Right ventricle myocardium inferior (tissue), 1 donor: ENCODE measurements around the gene POLK. TPM values are rescaled to one million over a fixed set of nuclear protein-coding genes. Genes with fewer than 3 reads are reported as not detected.
A peak's percentile ranks its signal among the peaks of the same experiment; 100 is the strongest.
"Not testable (repeated sequence)": the region's sequence is repeated elsewhere in the genome, so short reads cannot be mapped to it uniquely, and the experiment has no call there.

Experiments used
- ATAC-seq: fragments of 200-7000 bp; cut with Tn5 transposase; one replicate; pipeline ENCODE4 v1.9.1; 2020; ENCODE audit warnings: mild to moderate bottlenecking, moderate library complexity
- DNase-seq: peaks from one replicate; pipeline ENCODE4 v3.0.0; 2021; ENCODE audit errors: missing footprints
- intact Hi-C: fragments of 100-400 bp; cut with DNase I; formaldehyde crosslinking; loops from one replicate; pipeline ENCODE4 v1.11.0; 2022
- total RNA-seq: library from RNA; stranded (reverse); fragmentation: NEBNext Ultra II Directional; extraction: Animal tissue kit (Norgen Biotek cat#: 25700); gene quantifications from one replicate; pipeline ENCODE4 v1.2.1, GENCODE V29; 2021
- donor health status: DM: no; HTN: yes; CAD: no; lungs with severe emphysema.

The POLK gene
- total RNA-seq, 1 donor from 2014 or later, result 20.1 TPM

DNA sequence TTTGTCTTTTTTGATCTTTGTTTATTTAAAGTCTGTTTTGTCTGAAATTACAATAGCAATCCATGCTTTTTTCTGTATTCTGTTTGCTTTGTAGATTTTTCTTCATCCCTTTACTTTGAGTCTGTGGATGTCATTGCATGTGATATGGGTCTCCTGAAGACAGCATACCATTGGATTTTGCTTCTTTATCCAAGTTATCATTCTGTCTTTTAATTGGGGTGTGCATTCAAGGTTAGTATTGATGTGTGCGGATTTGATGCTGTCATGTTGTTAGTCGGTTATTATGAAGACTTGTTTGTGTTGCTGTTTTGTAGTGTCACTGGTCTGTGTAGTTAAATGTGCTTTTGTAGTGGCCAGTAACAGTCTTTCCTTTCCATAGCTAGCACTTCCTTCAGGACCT is 23.0 kb downstream of the POLK start:
- no peak for DNase-seq
- intact Hi-C loops, result no loop called here
- ATAC-seq, result no peak

DNA sequence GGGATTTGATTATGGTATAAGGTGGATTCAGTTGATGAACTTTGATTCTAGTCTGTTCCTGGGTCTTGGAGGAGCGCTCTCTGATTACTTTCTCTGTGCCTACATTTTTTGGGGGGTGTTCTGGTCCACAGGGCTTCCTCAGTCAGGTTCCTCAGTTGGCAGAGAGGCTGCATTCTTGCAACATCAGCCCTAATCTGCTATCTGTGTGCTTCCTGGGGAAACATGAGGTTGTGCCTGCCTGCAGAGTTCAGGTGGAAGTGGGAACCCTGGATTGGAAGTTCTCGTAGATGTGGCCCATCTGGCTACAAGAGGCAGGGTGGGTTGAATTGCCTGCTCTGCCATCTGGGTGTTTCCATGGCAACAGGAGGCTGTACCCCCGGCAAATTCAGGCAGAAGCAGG is 24.5 kb downstream of the POLK start:
- no peak for DNase-seq
- intact Hi-C loops, result no loop called here
- ATAC-seq, result no peak

DNA sequence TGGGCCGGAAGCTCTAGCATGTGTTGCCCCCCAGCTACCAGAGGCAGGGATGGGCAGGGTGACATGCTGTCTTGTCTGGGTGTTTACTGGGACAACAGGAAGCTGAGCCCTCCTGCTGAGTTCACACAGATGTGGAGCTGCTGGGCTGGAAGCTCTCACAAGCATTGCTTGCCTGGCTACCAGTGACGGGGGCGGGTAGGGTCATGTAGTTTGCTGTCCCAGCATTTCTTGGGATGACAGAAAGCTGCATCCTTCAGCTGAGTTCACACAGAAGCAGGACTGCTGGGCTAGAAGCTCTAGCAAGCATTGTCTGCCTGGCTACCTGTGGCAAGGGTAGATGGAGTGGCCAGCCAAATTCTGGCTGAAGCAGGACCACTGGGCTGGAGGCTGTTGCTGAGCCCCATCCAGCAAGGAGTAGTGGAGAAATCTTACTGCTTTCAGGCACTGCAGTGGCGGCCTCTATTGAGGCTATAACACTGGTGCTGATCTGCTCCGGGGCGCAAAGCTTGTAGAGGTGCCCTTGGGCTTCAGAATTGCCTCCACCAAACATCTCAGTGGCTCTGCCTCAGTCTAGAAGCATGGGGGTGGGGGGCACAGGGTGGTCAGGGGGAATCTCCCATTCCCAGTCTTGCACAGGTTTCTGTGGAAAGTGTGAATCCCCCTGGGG is 25.1 kb downstream of the POLK start:
- ATAC-seq (no peak), DNase-seq (peak; percentile 62)
- intact Hi-C loops, result no loop called here

DNA sequence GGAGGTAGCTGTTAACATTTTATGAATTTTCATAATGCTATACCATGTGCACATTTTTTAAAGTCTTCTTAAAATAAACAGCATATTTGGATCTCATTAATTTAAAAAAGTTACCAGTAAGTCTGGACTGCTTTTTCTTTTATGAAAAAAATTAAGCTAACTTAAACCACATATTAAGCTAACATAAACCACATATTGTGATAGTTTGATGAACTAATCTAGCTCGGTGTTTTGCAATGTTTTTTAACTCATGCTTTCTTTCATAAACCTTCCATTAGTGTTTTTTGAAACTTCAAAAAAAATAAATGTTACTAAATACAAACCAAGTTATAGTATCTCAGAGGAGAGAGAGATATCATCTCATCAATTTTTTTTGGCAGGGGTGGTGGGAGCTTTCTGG is 26.5 kb downstream of the POLK start:
- intact Hi-C loops, result no loop called here
- ATAC-seq (no peak), DNase-seq (no peak)

DNA sequence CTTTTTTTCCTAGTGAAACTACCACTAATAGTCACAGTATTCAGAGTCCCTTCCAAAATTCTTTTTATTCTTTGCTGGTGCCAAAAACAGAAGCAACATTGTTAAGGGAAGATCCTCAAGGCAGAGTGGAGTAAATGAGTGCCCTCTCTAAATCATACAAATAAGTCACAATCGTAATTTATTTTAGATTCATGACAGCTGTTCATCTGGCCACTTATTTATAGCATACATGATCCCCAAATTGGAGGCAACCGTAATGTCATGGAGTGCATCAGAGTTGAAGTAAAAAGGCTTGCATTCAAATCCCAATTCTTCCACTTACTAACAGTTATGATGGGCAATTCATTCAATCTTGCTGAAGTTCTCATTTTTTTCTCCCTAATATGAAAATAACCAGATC is 33.4 kb downstream of the POLK start:
- intact Hi-C loops, result no loop called here
- no peak for ATAC-seq
- no peak for DNase-seq

DNA sequence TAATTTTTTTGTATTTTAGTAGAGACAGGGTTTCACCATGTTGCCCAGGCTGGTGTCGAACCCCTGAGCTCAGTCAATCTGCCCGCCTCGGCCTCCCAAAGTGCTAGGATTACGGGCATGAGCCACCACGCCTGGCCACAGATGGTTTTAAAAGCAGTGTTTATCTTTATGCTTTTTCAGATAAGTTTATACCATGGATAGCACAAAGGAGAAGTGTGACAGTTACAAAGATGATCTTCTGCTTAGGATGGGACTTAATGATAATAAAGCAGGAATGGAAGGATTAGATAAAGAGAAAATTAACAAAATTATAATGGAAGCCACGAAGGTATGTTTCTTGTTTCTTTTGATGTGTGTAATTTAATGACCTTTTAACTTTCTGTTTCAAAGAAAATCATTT is 35.1 kb downstream of the POLK start:
- ATAC-seq (no peak), DNase-seq (no peak)
- intact Hi-C loops, result no loop called here

DNA sequence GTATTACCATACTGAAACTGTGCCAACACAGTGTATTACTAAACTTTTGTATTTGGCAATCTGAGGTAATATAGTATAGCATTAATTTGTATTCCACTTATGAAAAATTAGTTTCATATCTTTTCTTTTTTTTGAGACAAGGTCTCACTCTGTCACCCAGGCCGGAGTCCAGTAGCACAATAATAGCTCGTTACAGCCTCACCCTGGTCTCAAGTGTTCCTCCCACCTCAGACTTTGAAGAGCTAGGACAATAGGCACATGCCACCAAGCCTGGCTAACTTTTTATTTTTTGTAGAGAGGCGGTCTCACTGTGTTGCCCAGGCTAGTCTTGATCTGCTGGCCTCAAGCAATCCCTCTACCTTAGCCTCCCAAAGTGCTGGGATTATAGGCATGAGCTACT is 36.1 kb downstream of the POLK start:
- DNase-seq (no peak), ATAC-seq (no peak)
- intact Hi-C loops, result no loop called here

DNA sequence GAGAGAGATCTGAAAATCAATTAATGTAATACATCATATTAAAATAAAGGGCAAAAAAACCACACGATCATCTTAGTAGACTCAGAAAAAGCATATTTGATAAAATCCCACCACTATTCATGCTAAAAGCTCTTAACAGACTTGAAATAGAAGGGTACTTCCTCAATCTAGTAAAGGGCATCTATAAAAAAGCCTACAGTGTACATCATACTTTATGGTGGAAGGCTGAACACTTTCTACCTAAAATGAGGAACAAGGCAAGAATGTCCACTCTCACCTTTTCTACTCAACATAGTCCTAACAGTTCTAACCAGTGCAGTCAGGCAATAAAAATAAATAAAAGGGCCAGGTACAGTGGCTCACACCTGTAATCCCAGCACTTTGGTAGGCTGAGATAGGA is 38.9 kb downstream of the POLK start:
- no peak for ATAC-seq
- DNase-seq, result no peak
- intact Hi-C loops, result no loop called here

DNA sequence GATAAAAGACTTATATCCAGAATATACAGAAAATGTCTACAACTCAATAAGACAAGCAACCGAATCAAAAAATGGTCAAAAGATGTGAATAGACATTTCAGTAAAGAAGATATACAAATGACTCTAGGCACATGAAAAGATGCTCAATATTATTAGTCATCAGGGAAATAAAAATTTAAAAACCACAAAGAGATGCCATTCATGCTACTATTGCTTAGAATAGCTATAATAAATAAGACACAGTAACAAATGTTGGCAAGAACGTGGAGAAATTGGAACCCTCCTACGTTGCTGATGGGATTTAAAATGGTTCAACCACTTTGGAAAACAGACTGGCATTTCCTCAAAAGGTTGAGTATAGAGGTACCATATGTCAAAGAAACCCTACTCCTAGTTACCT is 39.8 kb downstream of the POLK start:
- ATAC-seq (no peak), DNase-seq (no peak)
- intact Hi-C loops, result no loop called here

DNA sequence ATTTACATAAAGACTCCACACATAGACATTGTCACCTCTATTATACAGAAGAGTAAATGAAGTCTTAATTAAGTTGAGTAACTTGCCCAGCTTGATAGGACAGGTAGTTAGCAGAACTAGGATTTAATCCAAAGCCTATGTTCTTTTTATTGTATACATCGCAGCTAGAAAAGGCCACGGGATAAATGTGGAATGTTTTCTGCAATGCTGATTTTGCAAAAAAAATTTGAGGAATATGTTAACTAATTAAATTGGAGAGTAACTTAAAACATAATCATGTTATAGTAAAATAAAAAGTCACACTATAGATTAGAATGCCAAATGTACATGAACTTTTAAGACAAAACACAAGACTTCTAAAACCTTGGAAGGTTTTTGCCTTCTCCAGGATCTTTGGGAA is 41.1 kb downstream of the POLK start:
- no peak for DNase-seq
- intact Hi-C loops, result no loop called here
- no peak for ATAC-seq

DNA sequence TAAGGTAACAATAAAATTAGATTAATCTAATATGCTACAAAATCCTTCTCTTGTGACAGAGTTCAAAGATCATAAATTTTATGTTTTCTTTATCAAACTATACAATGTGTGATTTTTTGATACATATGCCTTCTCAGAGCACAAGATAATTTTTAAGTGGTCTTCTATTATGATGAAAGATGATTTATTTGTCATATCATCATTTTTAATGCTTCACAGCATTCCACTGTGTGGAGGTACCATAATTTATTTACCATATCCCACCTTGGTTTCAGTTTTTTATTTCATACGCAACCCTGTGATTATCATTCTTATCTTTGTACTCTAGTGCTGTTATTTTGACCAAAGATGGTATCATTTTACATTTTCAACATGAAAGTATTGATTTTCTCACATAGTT is 41.7 kb downstream of the POLK start:
- intact Hi-C loops, result no loop called here
- DNase-seq (no peak), ATAC-seq (no peak)

DNA sequence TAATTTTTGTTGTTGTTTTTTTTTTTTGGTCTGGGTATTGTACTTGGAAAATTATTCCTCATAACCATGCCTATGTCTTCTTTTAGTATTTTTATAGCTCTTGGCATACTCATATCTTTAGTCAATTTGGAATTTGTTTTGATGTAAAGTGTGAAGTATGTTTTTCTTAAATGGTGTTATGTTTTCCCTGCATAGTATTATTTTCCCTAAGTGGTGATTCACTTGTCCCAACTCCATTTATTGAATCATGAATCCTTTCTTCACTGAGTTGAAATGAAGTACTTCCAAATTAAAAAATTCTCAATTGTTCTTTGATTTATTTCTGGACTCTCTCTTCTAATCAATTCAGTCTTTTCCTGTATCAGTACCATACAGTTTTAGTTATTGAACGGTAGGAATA is 46.5 kb downstream of the POLK start:
- intact Hi-C loops, result no loop called here
- DNase-seq (no peak), ATAC-seq (no peak)

DNA sequence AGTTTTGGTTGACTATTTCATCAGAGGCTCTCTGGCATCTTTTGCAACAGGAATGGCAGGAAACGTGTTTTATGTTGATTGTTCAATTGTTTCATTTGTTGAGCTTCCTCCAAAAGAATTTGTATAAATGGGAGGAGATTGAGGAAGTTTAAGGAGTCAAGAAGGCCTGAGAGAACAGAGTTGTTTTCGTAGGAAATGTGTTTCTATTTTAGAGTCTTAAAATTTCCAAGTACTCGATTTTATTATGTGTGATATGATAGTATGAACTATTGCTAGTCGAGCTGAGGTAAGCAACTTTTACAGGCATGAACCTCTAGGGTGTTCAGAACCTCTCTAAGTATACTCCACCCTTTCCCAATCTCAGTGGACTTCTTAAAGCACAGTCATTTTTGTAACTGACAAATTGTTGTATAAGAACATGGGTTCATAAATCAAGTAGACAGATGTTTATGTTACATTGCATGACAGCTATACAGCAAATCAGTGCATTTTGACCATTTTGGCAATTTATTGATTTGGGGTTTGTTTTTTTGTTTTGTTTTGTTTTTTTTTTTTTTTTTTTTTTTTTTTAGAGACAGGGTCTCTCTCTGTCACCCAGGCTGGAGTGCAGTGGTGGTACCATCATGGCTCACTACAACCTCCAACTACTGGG is 47.4 kb downstream of the POLK start:
- DNase-seq (no peak), ATAC-seq (no peak)
- intact Hi-C loops, result no loop called here

DNA sequence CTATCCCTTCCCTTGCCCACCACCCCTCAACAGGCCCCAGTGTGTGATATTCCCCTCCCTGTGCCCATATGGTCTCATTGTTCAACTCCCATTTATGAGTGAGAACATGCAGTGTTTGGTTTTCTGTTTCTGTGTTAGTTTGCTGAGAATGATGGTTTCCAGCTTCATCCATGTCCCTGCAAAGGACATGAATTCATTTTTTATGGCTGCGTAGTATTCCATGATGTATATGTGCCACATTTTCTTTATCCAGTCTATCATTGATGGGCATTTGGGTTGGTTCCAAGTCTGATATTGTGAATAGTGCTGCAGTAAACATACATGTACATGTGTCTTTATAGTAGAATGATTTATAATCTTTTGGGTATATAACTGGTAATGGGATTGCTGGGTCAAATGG is 49.0 kb downstream of the POLK start:
- DNase-seq, ATAC-seq, intact Hi-C loops: not testable (repeated sequence)

DNA sequence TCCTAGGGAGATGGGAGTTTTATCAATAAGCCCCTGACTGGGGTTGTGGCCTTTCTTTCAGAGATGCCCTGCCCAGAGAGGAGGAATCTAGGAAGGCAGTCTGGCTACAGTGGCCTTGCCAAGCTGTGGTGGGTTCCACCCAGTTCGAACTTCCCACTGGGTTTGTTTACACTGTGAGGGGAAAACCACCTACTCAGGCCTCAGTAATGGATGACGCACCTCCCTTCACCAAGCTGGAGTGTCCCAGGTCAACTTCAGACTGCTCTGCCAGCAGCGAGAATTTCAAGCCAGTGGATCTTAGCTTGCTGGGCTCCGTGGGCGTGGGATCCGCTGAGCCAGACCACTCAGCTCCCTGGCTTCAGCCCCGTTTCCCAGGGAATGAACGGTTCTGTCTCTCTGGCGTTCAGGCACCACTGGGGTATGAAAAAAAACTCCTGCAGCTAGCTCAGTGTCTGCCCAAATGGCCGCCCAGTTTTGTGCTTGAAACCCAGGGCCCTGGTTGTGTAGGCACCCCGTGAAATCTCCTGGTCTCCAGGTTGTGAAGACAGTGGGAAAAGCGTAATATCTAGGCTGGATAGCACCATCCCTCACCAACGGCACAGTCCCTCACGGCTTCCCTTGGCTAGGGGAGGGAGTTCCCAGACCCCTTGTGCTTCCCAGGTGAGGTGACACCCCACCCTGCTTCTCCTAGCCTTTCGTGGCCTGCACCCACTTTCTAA is 54.5 kb downstream of the POLK start:
- DNase-seq, intact Hi-C loops: not testable (repeated sequence)
- ATAC-seq, result peak; percentile 10

DNA sequence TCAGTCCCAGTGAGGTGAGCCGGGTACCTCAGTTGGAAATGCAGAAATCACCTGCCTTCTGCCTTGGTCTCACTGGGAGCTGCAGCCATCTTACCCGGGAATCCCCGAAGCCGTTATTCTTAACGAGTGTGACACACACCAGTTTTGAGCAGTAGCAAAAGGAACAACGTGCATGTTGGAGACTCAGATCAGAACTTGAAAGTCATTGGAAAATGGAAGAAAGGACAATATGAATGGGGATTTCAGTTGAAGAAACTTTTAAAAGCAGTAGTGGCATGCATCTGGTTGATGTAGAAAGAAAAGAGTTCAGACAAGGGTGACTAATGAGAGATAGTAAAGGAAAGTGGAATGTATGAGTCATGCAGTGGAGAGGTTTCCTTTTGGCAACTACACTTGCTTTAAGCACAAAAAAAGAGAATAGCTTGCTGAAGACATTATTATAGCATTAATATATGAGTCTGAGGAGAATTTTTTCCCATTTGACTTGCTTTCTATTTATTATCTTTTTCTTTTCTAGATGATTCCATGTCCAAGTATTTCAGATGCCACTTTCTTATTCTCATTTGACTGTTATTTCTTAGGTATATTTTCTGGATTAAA is 55.1 kb downstream of the POLK start:
- ATAC-seq, result peak; percentile 90
- intact Hi-C loops, result no loop called here
- no peak for DNase-seq

DNA sequence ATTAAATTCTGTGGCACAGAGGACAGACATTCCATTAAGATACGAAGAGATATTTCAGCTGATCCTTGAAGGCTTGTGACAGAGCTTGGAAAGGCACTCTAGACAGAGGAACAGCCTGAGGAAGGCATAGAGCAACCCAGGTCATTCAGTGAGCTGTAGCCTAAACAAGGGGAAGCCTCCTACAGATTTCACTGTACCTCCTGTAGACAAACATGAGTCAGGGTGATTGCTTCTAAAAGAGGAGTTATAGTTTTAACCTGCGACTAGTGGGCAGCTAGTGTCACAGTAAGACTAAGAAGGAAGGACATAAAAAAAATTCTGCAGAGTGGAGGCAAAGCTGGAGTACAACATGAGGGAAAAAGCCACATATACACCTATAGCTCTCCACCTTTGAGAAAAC is 56.0 kb downstream of the POLK start:
- ATAC-seq, result no peak
- intact Hi-C loops, result no loop called here
- DNase-seq, result no peak

DNA sequence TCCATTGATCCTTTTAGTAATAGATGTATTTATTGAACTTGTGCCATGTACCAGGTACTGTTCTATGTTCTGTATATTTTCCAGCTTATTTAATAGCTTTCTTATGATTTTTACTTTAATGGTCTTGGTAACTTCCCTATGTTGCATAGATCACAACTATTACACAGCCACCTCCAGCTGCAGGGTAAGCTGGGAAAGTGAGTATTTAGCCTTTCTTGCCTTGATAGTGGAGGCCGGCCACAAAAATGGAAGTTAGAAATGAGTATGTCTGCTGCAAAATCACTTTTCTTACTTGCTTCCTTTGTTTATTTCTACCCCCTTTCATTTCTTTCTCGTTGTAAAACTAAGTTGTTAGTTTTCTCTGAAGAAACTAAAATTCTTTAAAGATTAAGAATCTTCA is 56.5 kb downstream of the POLK start:
- ATAC-seq (no peak), DNase-seq (no peak)
- intact Hi-C loops, result no loop called here

DNA sequence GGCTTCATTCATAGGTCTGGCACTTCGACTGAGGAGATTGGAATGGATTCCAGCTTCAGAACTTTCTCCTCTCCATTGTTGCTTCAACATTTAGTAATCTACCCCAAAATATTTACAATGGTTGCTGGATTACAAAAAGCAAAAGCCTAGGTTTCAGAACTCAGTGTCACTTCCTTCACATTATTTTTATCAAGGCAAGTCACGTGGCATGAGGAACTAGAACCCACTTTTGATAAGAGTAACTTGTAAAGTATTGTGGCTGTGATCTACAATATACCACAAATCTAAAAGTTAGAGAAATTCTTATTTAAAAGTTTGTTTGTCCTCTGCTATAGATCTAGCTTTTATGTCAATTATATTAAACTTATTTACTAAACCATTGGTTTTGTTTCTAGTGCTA is 59.9 kb downstream of the POLK start:
- ATAC-seq (no peak), DNase-seq (no peak)
- intact Hi-C loops, result no loop called here

DNA sequence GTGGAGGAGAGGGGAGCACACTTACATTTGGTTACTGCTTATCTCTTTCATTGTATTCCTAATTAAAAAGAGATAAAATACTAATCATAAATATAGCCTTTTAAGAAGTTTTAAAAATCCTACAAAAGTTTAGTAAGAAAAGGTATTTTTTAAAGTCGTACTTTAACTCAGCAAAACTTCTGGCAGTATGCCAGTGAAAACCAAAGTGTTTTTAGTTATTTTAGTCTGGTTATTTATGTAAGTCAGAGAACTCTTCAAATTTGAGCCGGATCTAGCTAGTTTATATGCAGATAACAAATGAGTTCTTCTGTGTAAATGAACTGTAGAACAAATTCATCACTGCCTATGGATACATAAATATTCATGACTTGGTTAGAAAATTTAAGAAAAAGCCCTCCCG is 63.1 kb downstream of the POLK start:
- ATAC-seq (no peak), DNase-seq (no peak)
- intact Hi-C loops, result loop anchor here (5.0 kb wide), 1 partner anchor 62 kb away; the partner anchor contains the start of genes CERT1 and POLK
